LHCN-M2 (cell line): ENCODE measurements around the gene UNK. TPM values are rescaled to one million over a fixed set of nuclear protein-coding genes. Genes with fewer than 3 reads are reported as not detected.

Experiments used
- DNase-seq: peaks from one replicate; pipeline ENCODE4 v3.0.0-alpha.2; 2012; ENCODE audit warnings: low read depth
- polyA plus RNA-seq: library from polyadenylated mRNA; unstranded; fragments of >200 nt; gene quantifications from one replicate; pipeline ENCODE4 v1.2.1, GENCODE V29; 2012; ENCODE audit warnings: missing spikeins
- total RNA-seq: library from RNA; depleted of rRNA; stranded (reverse); fragments of >200 nt; gene quantifications from 2 replicates; pipeline ENCODE4 v1.2.3, GENCODE V29; 2014; rRNA removed

The UNK gene, protein sequence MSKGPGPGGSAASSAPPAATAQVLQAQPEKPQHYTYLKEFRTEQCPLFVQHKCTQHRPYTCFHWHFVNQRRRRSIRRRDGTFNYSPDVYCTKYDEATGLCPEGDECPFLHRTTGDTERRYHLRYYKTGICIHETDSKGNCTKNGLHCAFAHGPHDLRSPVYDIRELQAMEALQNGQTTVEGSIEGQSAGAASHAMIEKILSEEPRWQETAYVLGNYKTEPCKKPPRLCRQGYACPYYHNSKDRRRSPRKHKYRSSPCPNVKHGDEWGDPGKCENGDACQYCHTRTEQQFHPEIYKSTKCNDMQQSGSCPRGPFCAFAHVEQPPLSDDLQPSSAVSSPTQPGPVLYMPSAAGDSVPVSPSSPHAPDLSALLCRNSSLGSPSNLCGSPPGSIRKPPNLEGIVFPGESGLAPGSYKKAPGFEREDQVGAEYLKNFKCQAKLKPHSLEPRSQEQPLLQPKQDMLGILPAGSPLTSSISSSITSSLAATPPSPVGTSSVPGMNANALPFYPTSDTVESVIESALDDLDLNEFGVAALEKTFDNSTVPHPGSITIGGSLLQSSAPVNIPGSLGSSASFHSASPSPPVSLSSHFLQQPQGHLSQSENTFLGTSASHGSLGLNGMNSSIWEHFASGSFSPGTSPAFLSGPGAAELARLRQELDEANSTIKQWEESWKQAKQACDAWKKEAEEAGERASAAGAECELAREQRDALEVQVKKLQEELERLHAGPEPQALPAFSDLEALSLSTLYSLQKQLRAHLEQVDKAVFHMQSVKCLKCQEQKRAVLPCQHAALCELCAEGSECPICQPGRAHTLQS
- total RNA-seq = 18.8 and 32.5 TPM in 2 replicates
- 12.9 TPM for polyA plus RNA-seq

- peak; percentile 100 for DNase-seq
Observed at GRCh38 chr17:75784473-75785015, at the start of gene UNK. Gene UNK, plus strand, starts transcription at chr17:75784806. Its CDS starts 75 bp downstream, at chr17:75784881.

- DNase-seq = no peak
Observed at GRCh38 chr17:75736173-75736835, 48.3 kb upstream of the UNK start.

GRCh38 chr17:75737133-75737962 is 47.3 kb upstream of the UNK start:
- no peak for DNase-seq

DNA sequence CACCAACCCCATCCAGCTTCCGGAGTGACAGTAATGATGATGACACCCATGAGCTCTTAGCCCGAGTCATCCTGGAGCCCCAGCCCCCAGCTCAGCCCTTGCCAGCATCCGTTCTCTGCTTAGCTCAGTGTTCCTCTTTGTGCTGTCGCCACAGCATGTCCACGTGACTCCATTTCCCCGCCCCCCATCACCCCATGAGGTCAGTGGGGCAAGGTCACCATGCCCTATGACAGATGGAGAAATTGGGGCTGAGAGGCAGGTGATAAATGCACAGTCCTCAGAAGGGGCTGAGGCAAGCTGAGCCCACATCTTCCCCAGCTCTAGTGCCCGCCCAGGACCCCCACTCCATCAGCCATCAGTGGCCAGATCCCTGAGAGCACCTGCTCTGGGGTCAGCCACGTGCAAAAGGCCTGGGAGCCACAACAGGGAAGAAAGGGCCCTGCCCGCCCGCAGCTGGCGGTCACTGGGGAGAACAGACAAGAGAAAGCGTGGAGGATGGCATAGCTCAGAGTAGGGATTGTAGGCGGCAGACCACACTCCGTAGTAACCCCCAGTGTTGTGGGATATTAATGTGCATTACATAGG is 46.3 kb upstream of the UNK start:
- peak; percentile 10 for DNase-seq

DNA sequence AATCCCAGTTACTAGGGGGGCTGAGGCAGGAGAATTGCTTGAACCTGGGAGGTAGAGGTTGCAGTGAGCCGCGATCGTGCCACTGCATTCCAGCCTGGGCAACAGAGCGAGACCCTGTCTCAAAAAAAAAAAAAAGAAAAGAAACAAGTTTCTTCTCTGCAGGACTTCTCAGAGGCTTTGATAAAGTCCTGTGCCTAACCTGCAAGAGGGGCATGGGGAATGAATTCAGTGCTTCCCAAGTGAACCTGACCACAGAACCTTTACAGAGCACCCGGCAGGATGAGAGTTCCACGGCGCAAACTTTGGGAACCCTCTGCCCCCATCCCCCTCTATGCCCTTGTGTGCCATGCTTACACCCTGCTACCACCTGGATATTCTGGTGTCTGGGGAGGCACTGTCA is 45.4 kb upstream of the UNK start:
- no peak for DNase-seq

GRCh38 chr17:75739801-75740200 is 44.8 kb upstream of the UNK start:
- no peak for DNase-seq

GRCh38 chr17:75740215-75740614 is 44.4 kb upstream of the UNK start:
- no peak for DNase-seq

DNA sequence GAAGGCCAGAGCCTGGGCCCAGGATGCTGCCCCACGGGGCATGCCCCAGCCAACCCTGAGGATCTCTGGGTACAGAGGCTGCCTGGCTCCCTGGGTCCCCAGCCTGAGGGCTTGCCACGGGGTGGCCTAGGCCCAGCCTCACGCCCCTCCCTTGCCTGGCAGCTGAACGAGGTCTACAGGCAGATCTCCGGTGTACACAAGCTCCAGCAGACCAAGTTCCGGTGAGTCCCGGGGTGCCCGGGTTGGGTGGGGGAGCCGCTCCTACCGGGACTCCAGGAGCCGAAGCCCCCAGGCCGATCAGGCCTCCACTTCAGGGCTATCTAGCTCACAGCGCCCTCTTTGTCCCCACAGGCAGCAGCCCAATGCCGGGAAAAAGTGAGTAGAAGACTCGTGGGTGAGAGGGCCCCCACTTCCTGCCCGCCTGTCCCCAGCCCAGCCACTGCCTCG is 44.0 kb upstream of the UNK start:
- DNase-seq = no peak

DNA sequence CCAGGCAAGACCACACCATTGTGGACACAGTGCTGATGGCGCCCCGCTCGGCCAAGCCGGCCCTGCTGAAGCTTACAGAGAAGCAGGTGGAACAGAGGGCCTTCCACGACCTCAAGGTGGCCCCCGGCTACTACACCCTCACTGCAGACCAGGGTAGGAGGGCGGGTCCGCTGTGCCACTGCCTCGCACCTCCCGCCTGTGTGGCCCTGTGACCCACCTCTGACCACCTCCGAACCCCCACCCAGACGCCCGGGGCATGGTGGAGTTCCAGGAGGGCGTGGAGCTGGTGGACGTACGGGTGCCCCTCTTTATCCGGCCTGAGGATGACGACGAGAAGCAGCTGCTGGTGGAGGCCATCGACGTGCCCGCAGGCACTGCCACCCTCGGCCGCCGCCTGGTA is 42.3 kb upstream of the UNK start:
- DNase-seq = no peak

DNA sequence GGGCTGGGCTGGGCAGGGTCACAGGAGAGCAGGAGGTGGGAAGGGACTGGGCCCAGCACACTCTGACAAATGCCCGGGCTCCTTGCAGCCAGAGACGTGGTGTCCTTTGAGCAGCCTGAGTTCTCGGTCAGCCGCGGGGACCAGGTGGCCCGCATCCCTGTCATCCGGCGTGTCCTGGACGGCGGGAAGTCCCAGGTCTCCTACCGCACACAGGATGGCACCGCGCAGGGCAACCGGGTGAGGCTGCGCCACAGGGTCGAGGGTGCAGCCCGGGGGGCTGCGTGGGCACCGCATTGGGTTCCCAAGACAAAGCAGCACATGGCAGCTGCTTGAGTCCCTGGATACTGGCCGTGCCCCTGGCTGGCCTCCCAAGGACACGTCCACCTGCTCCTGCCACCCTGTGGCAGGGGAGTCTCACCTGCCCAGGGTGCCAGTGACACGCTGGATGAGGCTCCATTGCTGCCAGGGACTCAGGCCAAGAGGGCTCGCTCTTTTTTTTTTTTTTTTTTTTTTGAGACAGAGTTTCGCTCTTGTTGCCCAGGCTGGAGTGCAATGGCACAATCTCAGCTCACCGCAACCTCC is 40.9 kb upstream of the UNK start:
- no peak for DNase-seq

DNA sequence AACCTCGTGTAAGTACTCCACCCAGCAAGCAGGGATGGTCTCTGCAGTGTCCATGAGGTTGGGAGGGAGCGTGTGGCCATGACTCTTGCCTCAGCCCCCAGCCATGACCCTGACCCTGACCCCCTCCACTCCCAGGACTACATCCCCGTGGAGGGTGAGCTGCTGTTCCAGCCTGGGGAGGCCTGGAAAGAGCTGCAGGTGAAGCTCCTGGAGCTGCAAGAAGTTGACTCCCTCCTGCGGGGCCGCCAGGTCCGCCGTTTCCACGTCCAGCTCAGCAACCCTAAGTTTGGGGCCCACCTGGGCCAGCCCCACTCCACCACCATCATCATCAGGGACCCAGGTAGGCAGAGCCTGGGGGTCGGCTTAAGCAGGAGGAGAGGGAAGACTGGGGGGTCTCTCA is 35.9 kb upstream of the UNK start:
- DNase-seq = no peak

- peak; percentile 59 for DNase-seq
Observed at GRCh38 chr17:75749545-75750389, 34.8 kb upstream of the UNK start.

DNA sequence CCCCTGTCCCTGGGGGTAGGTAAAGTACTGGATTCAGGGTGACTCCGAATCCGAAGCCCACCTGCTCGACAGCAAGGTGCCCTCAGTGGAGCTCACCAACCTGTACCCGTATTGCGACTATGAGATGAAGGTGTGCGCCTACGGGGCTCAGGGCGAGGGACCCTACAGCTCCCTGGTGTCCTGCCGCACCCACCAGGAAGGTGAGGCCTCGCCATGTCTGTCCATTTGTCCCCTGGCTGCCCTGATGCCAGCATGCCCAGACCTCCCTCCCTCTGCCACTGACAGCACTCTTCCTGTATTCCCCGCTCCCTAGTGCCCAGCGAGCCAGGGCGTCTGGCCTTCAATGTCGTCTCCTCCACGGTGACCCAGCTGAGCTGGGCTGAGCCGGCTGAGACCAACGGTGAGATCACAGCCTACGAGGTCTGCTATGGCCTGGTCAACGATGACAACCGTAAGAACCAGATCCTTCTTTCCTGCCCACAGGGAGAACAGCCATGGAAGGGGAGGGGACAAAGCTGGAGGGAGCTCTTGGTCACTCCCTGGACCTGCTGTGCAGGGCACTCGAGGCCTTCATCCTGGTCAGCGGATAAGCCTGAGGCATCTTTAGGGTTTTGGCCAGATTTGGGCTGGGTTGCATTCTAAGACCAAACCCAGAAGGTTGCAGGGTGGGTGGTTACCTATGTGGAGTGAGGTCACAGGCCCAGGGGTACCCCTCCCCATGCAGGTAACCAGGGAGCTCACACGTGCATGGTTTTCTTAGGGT is 33.8 kb upstream of the UNK start:
- DNase-seq = no peak

DNA sequence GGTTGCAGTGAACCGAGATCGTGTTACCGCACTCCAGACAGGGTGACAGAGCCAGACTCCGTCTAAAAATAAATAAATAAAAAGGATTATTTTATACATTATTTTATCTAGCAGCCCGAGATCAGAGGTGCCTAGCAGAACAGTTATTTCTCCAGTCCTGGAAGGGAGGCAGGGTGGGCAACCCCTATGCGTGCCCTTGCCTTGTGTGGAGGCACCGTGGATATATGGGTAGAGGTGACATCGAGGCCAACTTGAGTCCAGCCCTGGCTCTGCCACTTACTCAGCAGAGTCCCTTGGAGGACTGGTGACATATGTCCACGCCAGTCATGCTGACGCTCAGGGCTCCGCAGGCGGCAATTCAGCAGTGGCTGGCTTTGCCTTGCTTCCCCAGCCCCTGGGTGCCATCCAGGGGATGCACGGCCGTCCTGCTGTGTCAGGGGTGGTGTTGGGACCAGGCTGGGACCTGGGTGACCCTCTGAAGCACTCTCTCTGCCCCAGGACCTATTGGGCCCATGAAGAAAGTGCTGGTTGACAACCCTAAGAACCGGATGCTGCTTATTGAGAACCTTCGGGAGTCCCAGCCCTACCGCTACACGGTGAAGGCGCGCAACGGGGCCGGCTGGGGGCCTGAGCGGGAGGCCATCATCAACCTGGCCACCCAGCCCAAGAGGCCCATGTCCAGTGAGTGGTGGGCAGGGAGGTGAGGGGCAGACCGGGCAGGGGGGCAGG is 32.8 kb upstream of the UNK start:
- no peak for DNase-seq

DNA sequence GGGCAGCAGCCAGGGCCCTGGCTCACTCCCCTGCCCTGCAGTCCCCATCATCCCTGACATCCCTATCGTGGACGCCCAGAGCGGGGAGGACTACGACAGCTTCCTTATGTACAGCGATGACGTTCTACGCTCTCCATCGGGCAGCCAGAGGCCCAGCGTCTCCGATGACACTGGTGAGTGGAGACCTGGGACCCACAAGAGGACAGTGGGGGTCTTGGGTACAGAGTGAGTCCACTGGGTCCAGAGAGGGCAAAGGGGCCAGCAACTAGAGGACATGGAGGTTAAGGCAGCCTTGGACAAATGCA is 32.2 kb upstream of the UNK start:
- no peak for DNase-seq

DNA sequence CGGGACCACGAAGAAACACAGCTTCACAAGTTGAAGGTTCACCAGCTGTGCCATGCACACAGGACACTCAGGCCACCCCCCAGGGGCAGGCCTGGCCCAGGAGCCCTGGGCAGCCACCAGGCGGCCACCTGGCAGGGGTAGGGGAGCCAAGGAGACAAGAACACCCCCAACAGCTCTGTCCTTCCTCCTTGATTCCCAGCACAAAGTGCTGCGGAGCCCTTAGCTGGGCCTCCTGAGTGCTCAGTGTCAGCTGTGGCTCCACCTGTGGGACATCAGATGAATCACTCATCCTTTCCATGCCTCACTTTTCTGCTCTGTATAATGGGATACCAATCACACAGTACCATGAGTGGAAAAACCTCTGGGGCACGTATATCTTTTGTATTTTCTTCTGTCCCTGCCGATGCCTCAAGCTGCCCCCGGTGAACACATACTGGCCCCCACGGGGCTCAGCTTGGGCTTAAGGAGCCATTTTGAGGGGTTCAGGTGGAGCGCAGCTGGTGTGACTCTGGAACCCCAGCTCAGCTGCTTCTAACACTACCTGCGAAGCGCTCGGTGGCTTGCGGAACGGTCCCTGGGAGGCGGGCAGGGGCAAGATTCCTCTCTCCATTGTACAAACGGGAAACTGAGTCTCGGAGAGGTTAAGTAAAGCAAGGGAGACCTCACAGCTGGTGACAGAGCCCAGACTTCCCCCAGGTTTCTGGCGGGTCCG is 31.6 kb upstream of the UNK start:
- DNase-seq = no peak
